CD4-positive, alpha-beta memory T cell (primary cell): ENCODE results near the gene SLC16A1. TPM values are rescaled to one million over a fixed set of nuclear protein-coding genes. Genes with fewer than 3 reads are reported as not detected.
"Not testable (repeated sequence)": the region's sequence is repeated elsewhere in the genome, so short reads cannot be mapped to it uniquely, and the experiment has no call there.

Experiments
- CTCF ChIA-PET: fragments of 350-600 bp; sonication (Branson Sonifier 250); formaldehyde crosslinking; loops from one replicate; lab custom pipeline; 2021; ENCODE audit warnings: inconsistent platforms; ENCODE audit not compliant: partially characterized antibody; lab: Charles Lee
- POLR2A ChIA-PET: fragments of 350-600 bp; sonication (Branson Sonifier 250); formaldehyde crosslinking; loops from one replicate; lab custom pipeline; 2021; ENCODE audit not compliant: partially characterized antibody; lab: Charles Lee
- DNase-seq, 5 donors: peaks; one replicate each; pipeline versions ENCODE4 v3.0.0 to v3.0.0-alpha.2; 2020 to 2022; ENCODE audit warnings: mixed read lengths in 1 of 5
- H3K27ac ChIP-seq: one replicate; pipeline ENCODE4 v1.7.0; 2013; ENCODE audit warnings: low read depth, low read length
- H3K27me3 ChIP-seq: 2 replicates; pipeline ENCODE4 v1.7.0; 2013; ENCODE audit warnings: mild to moderate bottlenecking, low read length, moderate library complexity; ENCODE audit not compliant: insufficient read depth
- H3K36me3 ChIP-seq: 2 replicates; pipeline ENCODE4 v1.7.0; 2013; ENCODE audit warnings: mild to moderate bottlenecking, low read length, moderate library complexity; ENCODE audit not compliant: insufficient read depth
- H3K4me1 ChIP-seq: 2 replicates; pipeline ENCODE4 v1.7.0; 2013; ENCODE audit warnings: mild to moderate bottlenecking, low read length, moderate library complexity; ENCODE audit not compliant: insufficient read depth
- H3K4me3 ChIP-seq, 2 donors: one replicate each; pipeline ENCODE4 v1.7.0; 2013; ENCODE audit warnings: low read length in 2 of 2, mild to moderate bottlenecking in 1 of 2
- H3K9me3 ChIP-seq, 2 donors: one replicate each; pipeline ENCODE4 v1.7.0; 2013; ENCODE audit warnings: low read length in 2 of 2, control low read depth in 1 of 2; ENCODE audit not compliant: control insufficient read depth in 1 of 2
- H3K27ac Mint-ChIP-seq, 7 donors: one replicate each; pipeline ENCODE4 v1.8.0; 2020 to 2021; ENCODE audit warnings: mixed read lengths in 7 of 7, mild to moderate bottlenecking in 6 of 7, inconsistent platforms in 3 of 7, moderate library complexity in 3 of 7
- H3K27me3 Mint-ChIP-seq, 2 donors: one replicate each; pipeline ENCODE4 v1.8.0; 2020 to 2021; ENCODE audit warnings: mixed read lengths in 2 of 2
- H3K36me3 Mint-ChIP-seq, 2 donors: one replicate each; pipeline ENCODE4 v1.8.0; 2020 to 2021; ENCODE audit warnings: mixed read lengths in 2 of 2, inconsistent platforms in 1 of 2, mild to moderate bottlenecking in 1 of 2
- H3K4me1 Mint-ChIP-seq, 4 donors: one replicate each; pipeline ENCODE4 v1.8.0; 2020 to 2021; ENCODE audit warnings: mixed read lengths in 4 of 4, mild to moderate bottlenecking in 1 of 4
- H3K4me3 Mint-ChIP-seq, 8 donors: one replicate each; pipeline ENCODE4 v1.8.0; 2020 to 2021; ENCODE audit warnings: mixed read lengths in 8 of 8, mild to moderate bottlenecking in 7 of 8, moderate library complexity in 6 of 8, inconsistent platforms in 3 of 8
- H3K9me3 Mint-ChIP-seq, 8 donors: one replicate each; pipeline ENCODE4 v1.8.0; 2020 to 2021; ENCODE audit warnings: mixed read lengths in 8 of 8, mild to moderate bottlenecking in 5 of 8, inconsistent platforms in 3 of 8, moderate library complexity in 1 of 8
- intact Hi-C: fragments of 100-400 bp; cut with micrococcal nuclease; formaldehyde crosslinking; loops from one replicate; pipeline ENCODE4 v1.15.1; 2023
- polyA plus RNA-seq, 2 donors: library from polyadenylated mRNA; unstranded; fragments of 300-500 nt; fragmentation: Illumina TruSeq; gene quantifications; one replicate each; pipeline ENCODE4 v1.2.3, GENCODE V29; 2021
- total RNA-seq, 2 experiments: library from RNA; stranded (reverse); gene quantifications; one replicate each; pipeline ENCODE4 v1.2.3, GENCODE V29; 2021

The SLC16A1 gene
- total and polyA plus RNA-seq, 4 experiments from 2014 or later, result 9.7 to 14.8 (median 11.3) TPM

GRCh38 chr1:112982853-112983536 lies 27.0 kb upstream of the SLC16A1 start:
- Histone ChIP-seq H3K9me3 (no peaks in the 10 kb centered on the region), H3K4me1 (no peaks in the 10 kb centered on the region), H3K27me3 (no peaks in the 10 kb centered on the region), H3K4me3 (no peak overlapping the region), H3K27ac (no peak overlapping the region), H3K36me3 (no peaks in the 10 kb centered on the region)
- H3K4me3 Mint-ChIP-seq, result no peak overlapping the region
- POLR2A ChIA-PET, result no interaction called here
- intact Hi-C loops, result no loop called here
- CTCF ChIA-PET, result no interaction called here
- no peaks in the 10 kb centered on the region for H3K27me3 Mint-ChIP-seq
- H3K27ac Mint-ChIP-seq, result peak overlapping the region in 1 of 7 donors; percentile 61
- no peaks in the 10 kb centered on the region for H3K9me3 Mint-ChIP-seq
- peaks cover 3 to 8% of the 10 kb centered on the region in 2 donors for H3K36me3 Mint-ChIP-seq
- DNase-seq, result no peak
- H3K4me1 Mint-ChIP-seq, result no peaks in the 10 kb centered on the region

GRCh38 chr1:112982328-112982727 lies 26.3 kb upstream of the SLC16A1 start:
- intact Hi-C loops, result no loop called here
- Mint-ChIP-seq H3K27me3 (no peaks in the 10 kb centered on the region), H3K9me3 (no peaks in the 10 kb centered on the region), H3K27ac (no peak overlapping the region), H3K4me3 (no peak overlapping the region), H3K4me1 (no peaks in the 10 kb centered on the region), H3K36me3 (peaks cover 3 to 8% of the 10 kb centered on the region in 2 donors)
- CTCF ChIA-PET, result no interaction called here
- Histone ChIP-seq H3K27me3 (no peaks in the 10 kb centered on the region), H3K9me3 (no peaks in the 10 kb centered on the region), H3K27ac (no peak overlapping the region), H3K4me1 (no peaks in the 10 kb centered on the region), H3K36me3 (no peaks in the 10 kb centered on the region), H3K4me3 (no peak overlapping the region)
- POLR2A ChIA-PET, result interaction anchor here (0.7 kb wide), 1 partner anchor 179 kb away, joined by 3 read pairs; no protein-coding TSS in a partner anchor
- no peak for DNase-seq

GRCh38 chr1:112981834-112982233 lies 25.8 kb upstream of the SLC16A1 start:
- H3K9me3 Mint-ChIP-seq, H3K36me3 Mint-ChIP-seq, CTCF ChIA-PET, intact Hi-C loops, H3K27ac ChIP-seq, H3K4me3 ChIP-seq, H3K36me3 ChIP-seq, H3K4me3 Mint-ChIP-seq, H3K27me3 Mint-ChIP-seq, H3K27me3 ChIP-seq, H3K27ac Mint-ChIP-seq, H3K4me1 Mint-ChIP-seq, H3K4me1 ChIP-seq, H3K9me3 ChIP-seq, DNase-seq: not testable (repeated sequence)
- POLR2A ChIA-PET, result interaction anchor here (0.7 kb wide), 1 partner anchor 179 kb away, joined by 3 read pairs; no protein-coding TSS in a partner anchor

GRCh38 chr1:112981426-112981825 lies 25.4 kb upstream of the SLC16A1 start:
- Mint-ChIP-seq H3K27me3 (no peaks in the 10 kb centered on the region), H3K4me3 (no peak overlapping the region), H3K27ac (no peak overlapping the region), H3K4me1 (no peaks in the 10 kb centered on the region), H3K9me3 (no peaks in the 10 kb centered on the region), H3K36me3 (peaks cover 3 to 8% of the 10 kb centered on the region in 2 donors)
- no peak overlapping the region for H3K27ac ChIP-seq
- no peaks in the 10 kb centered on the region for H3K9me3 ChIP-seq
- no peak overlapping the region for H3K4me3 ChIP-seq
- DNase-seq, result no peak
- no peaks in the 10 kb centered on the region for H3K4me1 ChIP-seq
- intact Hi-C loops, result no loop called here
- H3K27me3 ChIP-seq, result no peaks in the 10 kb centered on the region
- ChIA-PET POLR2A (interaction anchor here (0.6 kb wide), 1 partner anchor 95 kb away, joined by 3 read pairs; no protein-coding TSS in a partner anchor), CTCF (no interaction called here)
- H3K36me3 ChIP-seq, result no peaks in the 10 kb centered on the region

GRCh38 chr1:112975336-112975735 lies 19.3 kb upstream of the SLC16A1 start:
- Mint-ChIP-seq H3K27me3 (no peaks in the 10 kb centered on the region), H3K36me3 (peaks cover 9 to 17% of the 10 kb centered on the region in 2 donors), H3K27ac (no peak overlapping the region), H3K9me3 (no peaks in the 10 kb centered on the region), H3K4me3 (no peak overlapping the region), H3K4me1 (no peaks in the 10 kb centered on the region)
- Histone ChIP-seq H3K36me3 (no peaks in the 10 kb centered on the region), H3K9me3 (no peaks in the 10 kb centered on the region), H3K27me3 (no peaks in the 10 kb centered on the region), H3K27ac (no peak overlapping the region), H3K4me1 (no peaks in the 10 kb centered on the region), H3K4me3 (no peak overlapping the region)
- DNase-seq, result no peak
- intact Hi-C loops, result no loop called here
- POLR2A ChIA-PET, result no interaction called here
- CTCF ChIA-PET, result interaction anchor here (1.1 kb wide), 1 partner anchor 97 kb away, joined by 4 read pairs; no protein-coding TSS in a partner anchor

GRCh38 chr1:112974646-112975045 lies 18.6 kb upstream of the SLC16A1 start:
- intact Hi-C loops, result no loop called here
- Histone ChIP-seq H3K4me3 (no peak overlapping the region), H3K36me3 (no peaks in the 10 kb centered on the region), H3K4me1 (no peaks in the 10 kb centered on the region), H3K27ac (no peak overlapping the region), H3K27me3 (no peaks in the 10 kb centered on the region), H3K9me3 (no peaks in the 10 kb centered on the region)
- ChIA-PET POLR2A (no interaction called here), CTCF (no interaction called here)
- H3K4me1 Mint-ChIP-seq, result no peaks in the 10 kb centered on the region
- H3K27ac Mint-ChIP-seq, result peak overlapping the region in 1 of 7 donors; percentile 37
- no peaks in the 10 kb centered on the region for H3K9me3 Mint-ChIP-seq
- peaks cover 10 to 19% of the 10 kb centered on the region in 2 donors for H3K36me3 Mint-ChIP-seq
- DNase-seq, result no peak
- H3K27me3 Mint-ChIP-seq, result no peaks in the 10 kb centered on the region
- no peak overlapping the region for H3K4me3 Mint-ChIP-seq

- Histone ChIP-seq H3K4me3 (no peak overlapping the region), H3K4me1 (no peaks in the 10 kb centered on the region), H3K27ac (no peak overlapping the region), H3K36me3 (no peaks in the 10 kb centered on the region), H3K27me3 (no peaks in the 10 kb centered on the region), H3K9me3 (no peaks in the 10 kb centered on the region)
- POLR2A ChIA-PET, result no interaction called here
- Mint-ChIP-seq H3K9me3 (no peaks in the 10 kb centered on the region), H3K4me1 (no peaks in the 10 kb centered on the region), H3K27ac (no peak overlapping the region), H3K36me3 (peaks cover 12 to 19% of the 10 kb centered on the region in 2 donors), H3K27me3 (no peaks in the 10 kb centered on the region), H3K4me3 (peak overlapping the region in 1 of 8 donors; percentile 20)
- intact Hi-C loops, result no loop called here
- CTCF ChIA-PET, result no interaction called here
- no peak for DNase-seq
These were observed 17.8 kb upstream of the SLC16A1 start for GRCh38 chr1:112973788-112974187.
